ENCODE results near the gene MGAT3. TPM values are rescaled to one million over a fixed set of nuclear protein-coding genes. Genes with fewer than 3 reads are reported as not detected.

MGAT3 gene
- total and polyA plus RNA-seq, 2 donors (not counting 3 experiments of a cell fraction or from before 2014, with no cell fraction given): not detected

- BruUV-seq (replicated peaks): no TSS peak
- Histone ChIP-seq H3K9me3 (replicated peaks; ENCODE audit: control insufficient read depth, insufficient read depth, low read length) (no peaks in the 10 kb centered on the region), H3K9ac (replicated peaks; ENCODE audit: extremely low read depth, insufficient read depth, low read length) (no peak overlapping the region), H3K36me3 (ENCODE audit: control insufficient read depth in 2 of 2, extremely low read depth in 1 of 2, insufficient read depth in 2 of 2, low read length in 2 of 2) (no peaks in the 10 kb centered on the region), H3K4me2 (ENCODE audit: insufficient read depth, low read length) (no peak overlapping the region), H3K9me1 (replicated peaks; ENCODE audit: control insufficient read depth, extremely low read depth, insufficient read depth, low read length) (no peaks in the 10 kb centered on the region), H3K27ac (ENCODE audit: insufficient read depth, low read depth, low read length) (no peak overlapping the region), H3K27me3 (ENCODE audit: control insufficient read depth in 2 of 2, insufficient read depth in 2 of 2, low read length in 2 of 2) (peaks cover 0 to under 1% of the 10 kb centered on the region in 2 experiments), H2AFZ (ENCODE audit: low read depth, low read length) (no peak overlapping the region), H3K4me3 (replicated peaks in 1 of 3; ENCODE audit: insufficient read depth in 1 of 3, low read depth in 1 of 3, low read length in 3 of 3) (no peak overlapping the region), H3K79me2 (ENCODE audit: control insufficient read depth, insufficient read depth, low read length) (no peaks in the 10 kb centered on the region), H3K4me1 (ENCODE audit: control insufficient read depth, extremely low read depth, insufficient read depth, low read length) (no peaks in the 10 kb centered on the region), H4K20me1 (replicated peaks; ENCODE audit: control insufficient read depth, extremely low read depth, insufficient read depth, low read length) (no peaks in the 10 kb centered on the region)
- TF ChIP-seq EZH2 (IDR thresholded peaks at IDR 0.05; ENCODE audit: borderline replicate concordance, low read depth, low read length, severe bottlenecking) (no peak), GATA2 (IDR thresholded peaks at IDR 0.05; ENCODE audit: insufficient read depth, insufficient read length, low read depth, low read length) (no peak), CTCF (IDR thresholded peaks at IDR 0.05; ENCODE audit: extremely low read depth in 1 of 2, insufficient read depth in 1 of 2, low read depth in 1 of 2, low read length in 2 of 2) (no peak), JUN (IDR thresholded peaks at IDR 0.05; ENCODE audit: borderline replicate concordance, insufficient read depth, insufficient read length, low read depth) (no peak), FOS (IDR thresholded peaks at IDR 0.05; ENCODE audit: borderline replicate concordance, insufficient read depth, low read length) (no peak), POLR2AphosphoS5 (IDR thresholded peaks at IDR 0.05; ENCODE audit: insufficient read depth, low read depth, low read length) (no peak), POLR2A (IDR thresholded peaks at IDR 0.05; ENCODE audit: low read depth, low read length) (no peak), MYC (IDR thresholded peaks at IDR 0.05; ENCODE audit: low read depth, low read length) (no peak)
- TF ChIP-seq, protein P1, sequence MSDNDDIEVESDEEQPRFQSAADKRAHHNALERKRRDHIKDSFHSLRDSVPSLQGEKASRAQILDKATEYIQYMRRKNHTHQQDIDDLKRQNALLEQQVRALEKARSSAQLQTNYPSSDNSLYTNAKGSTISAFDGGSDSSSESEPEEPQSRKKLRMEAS (IDR thresholded peaks at IDR 0.05; ENCODE audit: insufficient read depth, insufficient read length): no peak
- intact Hi-C loops (cut with micrococcal nuclease): no loop called here
- FAIRE-seq (no peak), DNase-seq (ENCODE audit: low read depth, low spot score) (no peak)
- dilution Hi-C loops (cut with MboI; ENCODE audit: extremely low pct_ligation_motif_present, low sequenced_read_pairs): no loop called here
- ChIA-PET POLR2A (no interaction called here), CTCF (interaction anchor here (0.8 to 1.5 kb wide), 4 partner anchors 14 to 51 kb away, joined by 3 to 4 read pairs (median 3); no protein-coding TSS in a partner anchor)
These were observed 7.1 kb downstream of the MGAT3 start for GRCh38 chr22:39463931-39464390.

Measured in endothelial cell of umbilical vein (primary cell).